ENCODE measurements around the gene PDE6H.

GRCh38 chr12:14954269-14954668 lies 18.6 kb upstream of the PDE6H start:
- TF ChIP-seq CTCF (IDR thresholded peaks at IDR 0.05) (no peak), POLR2A (IDR thresholded peaks at IDR 0.05) (no peak)

Data from adrenal gland (tissue), 5 donors.